H1 (cell line): ENCODE measurements around the gene ST6GALNAC3. TPM values are rescaled to one million over a fixed set of nuclear protein-coding genes. Genes with fewer than 3 reads are reported as not detected.

Experiments
- CREB1 ChIP-seq: IDR thresholded peaks from 2 replicates; pipeline ENCODE4 v1.6.1; 2012; ENCODE audit warnings: inconsistent platforms
- GTF2F1 ChIP-seq: IDR thresholded peaks from 2 replicates; pipeline ENCODE4 v1.6.1; 2012; ENCODE audit warnings: low read depth, low read length, improper control_type of control experiment, borderline replicate concordance
- SIX5 ChIP-seq: IDR thresholded peaks from 2 replicates; pipeline ENCODE4 v1.6.1; 2011; ENCODE audit warnings: mild to moderate bottlenecking, low read depth, low read length
- YY1 ChIP-seq: IDR thresholded peaks from 2 replicates; pipeline ENCODE4 v1.6.1; 2011; ENCODE audit warnings: low read depth, mild to moderate bottlenecking, low read length
- polyA plus RNA-seq, 7 experiments: library from polyadenylated mRNA; depleted of rRNA in 3 of 7; stranded (reverse) in 5 of 7; unstranded in 2 of 7; fragments of >200 nt in 5 of 7; fragments of 200-250 nt in 2 of 7; gene quantifications; 1 replicate in 5 of 7; 2 replicates in 1 of 7; 4 replicates in 1 of 7; pipeline versions ENCODE4 v1.2.1 to v1.2.3, GENCODE V29; 2011 to 2013; ENCODE audit warnings: missing spikeins in 2 of 7, mixed read lengths in 2 of 7
- total RNA-seq: library from RNA; stranded (reverse); fragmentation: NEBNext Ultra II Directional; extraction: Animal tissue kit (Norgen Biotek cat#: 25700); gene quantifications from 2 replicates; pipeline ENCODE4 v1.2.1, GENCODE V29; 2021
- TF ChIP-seq, protein P1 (sequence below): IDR thresholded peaks from 2 replicates; pipeline ENCODE4 v1.6.1; 2011; ENCODE audit warnings: low read length, improper control_type of control experiment

The ST6GALNAC3 gene
- total and polyA plus RNA-seq, 2 of the 8 experiments (the other 6 are each of a cell fraction or from before 2014, with no cell fraction given) = 4.9 to 19.0 TPM

GRCh38 chr1:76239470-76239918 is 164.9 kb downstream of the ST6GALNAC3 start (continued):
- TF ChIP-seq, protein P1, sequence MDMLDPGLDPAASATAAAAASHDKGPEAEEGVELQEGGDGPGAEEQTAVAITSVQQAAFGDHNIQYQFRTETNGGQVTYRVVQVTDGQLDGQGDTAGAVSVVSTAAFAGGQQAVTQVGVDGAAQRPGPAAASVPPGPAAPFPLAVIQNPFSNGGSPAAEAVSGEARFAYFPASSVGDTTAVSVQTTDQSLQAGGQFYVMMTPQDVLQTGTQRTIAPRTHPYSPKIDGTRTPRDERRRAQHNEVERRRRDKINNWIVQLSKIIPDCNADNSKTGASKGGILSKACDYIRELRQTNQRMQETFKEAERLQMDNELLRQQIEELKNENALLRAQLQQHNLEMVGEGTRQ = no peak
- TF ChIP-seq SIX5 (no peak), CREB1 (no peak), GTF2F1 (no peak), YY1 (no peak)
